ENCODE results near the gene CBY1.

DNA sequence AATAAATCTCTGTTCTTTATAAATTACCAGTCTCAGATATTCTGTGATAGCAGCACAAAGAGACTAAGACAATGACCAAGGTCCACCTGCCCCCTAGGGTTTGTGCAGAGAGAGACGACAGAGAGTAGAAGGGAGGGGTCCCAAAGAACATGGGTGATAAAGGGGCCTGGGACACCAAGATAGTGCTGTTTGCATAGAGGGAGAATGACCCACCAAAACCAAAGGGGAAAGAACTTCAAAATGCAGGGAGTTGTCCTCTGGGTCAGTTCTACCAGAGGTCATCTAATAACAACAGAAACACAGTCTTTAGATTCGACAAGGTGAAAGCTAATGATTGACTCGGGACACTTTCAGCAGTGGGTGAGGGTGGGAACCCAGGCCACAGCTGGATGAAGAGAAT lies 23.9 kb upstream of the CBY1 start:
- TF ChIP-seq POLR2A (IDR thresholded peaks at IDR 0.05; ENCODE audit: low read depth, low read length) = no peak
- TF ChIP-seq POLR2AphosphoS5 (IDR thresholded peaks at IDR 0.05; ENCODE audit: low read depth, low read length) = no peak
- TF ChIP-seq TAF1 (IDR thresholded peaks at IDR 0.05; ENCODE audit: low read depth, low read length) = no peak
- no peak for TF ChIP-seq SPI1 (IDR thresholded peaks at IDR 0.05; ENCODE audit: low read depth, low read length)
- TF ChIP-seq POU2F2 (IDR thresholded peaks at IDR 0.05; ENCODE audit: low read depth, low read length) = no peak
